Stimulated activated CD4-positive, alpha-beta T cell treated with anti-CD3 and anti-CD28 coated beads, Interleukin-1b, Interleukin-23, amount 100 ng/mL, for 4 hours (primary cell): ENCODE results near the gene SORCS2.

Experiments used
- DNase-seq, 2 donors: peaks; one replicate each; pipeline ENCODE4 v3.0.0-alpha.2; 2020; ENCODE audit warnings: low read depth in 2 of 2

Gene SORCS2

DNA sequence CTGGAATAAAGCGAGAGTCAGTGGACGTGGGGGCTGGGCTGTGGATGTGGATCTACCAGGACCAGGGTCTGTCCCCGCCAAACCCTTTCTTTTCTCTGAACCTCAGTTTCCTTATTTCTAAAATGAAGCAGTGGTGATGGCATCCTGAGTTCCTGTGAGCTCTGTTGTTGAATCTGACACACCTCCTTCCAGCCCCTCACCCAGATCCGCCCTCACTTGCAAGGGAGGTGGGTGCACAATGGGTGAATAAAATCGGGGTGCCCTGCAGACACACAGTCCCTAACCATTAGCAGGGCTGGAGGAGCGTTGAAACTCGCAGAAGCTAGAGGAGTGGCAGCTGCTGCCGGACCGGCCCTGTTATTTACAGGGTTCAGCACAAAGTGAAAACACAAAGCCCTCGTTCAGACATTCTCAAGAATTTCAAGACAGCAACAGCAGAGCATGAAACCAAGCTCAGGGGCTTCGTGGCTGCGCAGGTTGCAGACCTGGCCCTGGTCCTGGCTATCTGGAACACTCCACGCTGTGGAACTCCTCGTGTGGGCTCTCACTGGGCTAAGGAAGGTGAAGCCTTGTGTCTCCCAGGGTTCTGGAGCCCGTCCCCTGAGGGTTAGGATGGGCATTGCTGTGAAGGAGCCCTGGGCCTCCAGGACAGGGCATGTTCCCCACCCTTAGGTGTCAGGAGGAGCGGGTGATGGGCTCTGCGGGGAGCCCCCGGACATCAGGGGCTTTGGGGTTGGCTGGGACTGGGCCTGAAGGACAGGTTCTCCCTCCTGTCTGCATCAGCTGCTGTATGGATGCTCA lies 199.5 kb downstream of the SORCS2 start:
- no peak for DNase-seq

DNA sequence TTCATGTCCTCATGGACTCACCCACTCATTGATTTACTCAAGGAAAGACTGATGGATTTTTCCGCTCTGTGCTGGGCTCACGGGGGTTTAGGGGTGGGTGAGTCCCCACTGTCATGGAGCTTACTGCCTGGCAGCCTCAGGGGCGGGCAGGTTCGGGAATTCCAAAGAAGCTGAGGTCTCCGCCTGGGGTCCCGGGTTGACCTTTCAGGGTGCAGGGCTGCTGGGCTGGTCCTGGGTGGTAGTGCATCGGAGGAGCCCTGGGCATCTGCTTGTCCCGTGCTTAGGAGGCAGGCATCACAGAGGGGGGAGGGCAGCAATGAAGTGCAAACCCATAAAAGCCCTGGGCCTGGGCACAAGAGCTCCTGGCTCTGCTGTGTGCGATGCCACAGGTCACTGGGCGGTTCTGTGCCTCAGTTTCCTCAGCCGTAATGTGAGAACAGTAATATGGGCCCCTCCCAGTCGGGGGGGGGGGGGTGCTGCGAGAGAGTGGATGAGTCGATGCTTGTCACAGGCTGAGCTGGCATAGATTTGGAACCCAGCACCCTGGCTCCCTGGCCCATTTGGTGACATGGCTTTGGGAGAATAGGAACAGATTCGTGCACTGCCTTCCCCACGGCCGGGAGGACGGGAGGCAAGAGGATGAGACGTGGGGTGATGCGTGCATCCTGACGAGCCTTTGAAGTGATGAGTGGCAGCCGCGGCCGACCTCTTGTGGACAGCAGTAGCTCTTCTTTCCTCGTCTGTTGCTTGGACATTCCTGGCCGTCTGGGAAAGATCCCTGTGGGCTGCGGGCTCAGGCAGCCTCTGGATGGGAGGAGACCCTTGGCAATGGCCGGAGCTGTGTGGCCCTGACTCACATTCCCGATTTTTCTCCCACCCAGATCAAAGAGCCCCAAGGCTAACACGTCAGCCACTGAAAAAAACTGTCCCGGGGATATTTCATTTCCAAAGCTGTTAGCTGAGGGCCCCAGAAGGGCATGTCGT lies 200.4 kb downstream of the SORCS2 start:
- DNase-seq: no peak

DNA sequence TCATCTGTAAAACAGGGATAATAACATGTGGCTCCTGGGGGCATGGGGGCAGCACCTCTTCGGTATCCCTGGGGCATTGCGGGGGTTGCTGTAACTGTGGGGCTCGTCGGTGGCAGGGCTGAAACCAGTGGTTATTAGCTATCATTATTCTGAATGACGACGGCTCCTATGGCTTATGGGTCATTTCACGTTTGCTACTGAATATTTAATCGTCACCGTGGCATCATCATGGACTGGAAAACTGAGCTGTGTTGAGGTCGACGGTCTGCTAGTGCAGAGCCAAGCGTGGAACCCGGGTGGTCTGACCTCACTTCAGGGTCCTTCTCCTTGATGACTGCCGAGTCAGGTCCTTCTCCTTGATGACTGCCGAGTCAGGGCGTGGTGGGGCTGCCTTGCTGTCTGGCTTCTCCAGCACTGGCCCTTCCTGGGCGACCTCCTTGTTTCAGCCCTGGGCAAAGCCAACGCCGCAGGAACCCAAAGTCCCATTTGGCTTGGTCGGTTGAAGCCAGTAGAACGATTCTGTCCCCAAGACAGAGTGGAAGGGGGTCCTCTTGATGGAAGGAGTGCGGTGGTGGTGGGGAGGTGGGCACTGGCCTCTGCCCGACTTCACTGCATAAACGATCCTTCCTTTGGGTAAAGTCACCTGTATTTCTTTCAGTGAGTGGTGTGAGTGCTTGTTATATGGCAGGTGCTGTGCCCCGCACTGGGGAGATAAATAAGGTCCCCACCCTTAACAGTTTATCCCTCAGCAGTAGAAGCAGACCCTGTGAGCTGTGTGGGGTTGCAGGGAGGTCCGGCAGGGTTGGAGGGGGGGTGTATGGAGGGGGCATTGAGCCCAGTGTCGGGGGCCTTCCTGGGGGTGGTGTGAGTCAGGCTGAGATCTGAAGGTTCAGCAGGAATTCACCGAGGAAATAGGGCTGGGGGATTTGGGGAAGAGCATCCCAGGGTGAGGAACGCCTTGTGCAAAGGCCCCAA lies 201.6 kb downstream of the SORCS2 start:
- no peak for DNase-seq

DNA sequence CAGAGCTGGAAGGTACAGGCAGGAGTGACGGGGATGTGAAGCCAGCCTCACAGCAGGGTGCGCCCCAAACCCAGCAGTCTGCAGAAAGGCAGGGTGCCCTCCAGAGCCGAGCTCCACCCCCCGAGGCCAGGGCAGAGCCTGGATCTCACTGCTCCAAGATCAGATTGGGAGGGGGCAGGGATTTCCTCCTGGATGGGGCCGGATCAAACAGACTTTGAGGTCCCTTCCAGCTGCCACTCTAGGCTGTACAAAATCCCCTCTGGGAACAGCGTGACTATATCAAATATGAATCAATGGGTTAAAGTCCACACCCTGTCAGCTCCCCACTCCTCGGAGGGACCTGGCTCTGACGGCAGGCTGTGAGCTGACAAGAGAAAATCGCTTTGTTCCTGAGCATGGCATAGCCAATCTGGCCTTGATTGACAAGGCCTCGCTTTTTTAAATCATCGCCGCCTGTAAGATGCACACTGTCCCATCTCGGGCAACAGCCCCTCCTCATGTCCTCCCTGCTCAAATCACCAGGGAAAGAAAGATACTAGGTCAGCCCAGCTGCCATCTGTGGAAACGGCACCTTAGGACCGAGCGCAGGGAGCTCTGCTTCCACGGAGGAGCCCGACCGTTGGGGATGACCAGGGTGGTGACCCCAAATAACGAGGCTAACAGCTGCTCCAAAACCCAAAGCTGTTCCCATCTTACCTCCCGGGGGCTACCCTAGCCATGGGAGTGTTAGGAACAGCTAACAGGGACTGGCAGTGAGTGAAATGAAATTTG lies 202.5 kb downstream of the SORCS2 start:
- no peak for DNase-seq

DNA sequence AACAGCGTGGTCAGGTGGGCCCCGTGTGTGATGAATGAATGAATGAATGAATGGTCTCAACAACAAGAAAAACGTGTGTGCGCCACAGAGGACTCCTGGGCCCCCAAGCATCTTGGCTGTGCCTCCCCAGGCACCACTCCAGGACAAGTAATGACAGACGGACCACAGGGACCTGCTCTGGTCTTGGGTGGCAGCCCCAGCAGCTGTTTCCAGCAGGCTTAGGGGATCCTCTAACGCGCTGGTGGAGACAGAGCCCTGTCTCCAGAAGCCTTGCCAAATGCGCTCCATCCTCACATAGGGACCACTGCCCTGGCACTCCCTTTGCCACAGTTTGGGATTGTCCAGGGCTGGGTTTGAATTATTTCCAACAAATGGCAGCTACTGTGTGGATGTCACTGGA lies 203.3 kb downstream of the SORCS2 start:
- no peak for DNase-seq

DNA sequence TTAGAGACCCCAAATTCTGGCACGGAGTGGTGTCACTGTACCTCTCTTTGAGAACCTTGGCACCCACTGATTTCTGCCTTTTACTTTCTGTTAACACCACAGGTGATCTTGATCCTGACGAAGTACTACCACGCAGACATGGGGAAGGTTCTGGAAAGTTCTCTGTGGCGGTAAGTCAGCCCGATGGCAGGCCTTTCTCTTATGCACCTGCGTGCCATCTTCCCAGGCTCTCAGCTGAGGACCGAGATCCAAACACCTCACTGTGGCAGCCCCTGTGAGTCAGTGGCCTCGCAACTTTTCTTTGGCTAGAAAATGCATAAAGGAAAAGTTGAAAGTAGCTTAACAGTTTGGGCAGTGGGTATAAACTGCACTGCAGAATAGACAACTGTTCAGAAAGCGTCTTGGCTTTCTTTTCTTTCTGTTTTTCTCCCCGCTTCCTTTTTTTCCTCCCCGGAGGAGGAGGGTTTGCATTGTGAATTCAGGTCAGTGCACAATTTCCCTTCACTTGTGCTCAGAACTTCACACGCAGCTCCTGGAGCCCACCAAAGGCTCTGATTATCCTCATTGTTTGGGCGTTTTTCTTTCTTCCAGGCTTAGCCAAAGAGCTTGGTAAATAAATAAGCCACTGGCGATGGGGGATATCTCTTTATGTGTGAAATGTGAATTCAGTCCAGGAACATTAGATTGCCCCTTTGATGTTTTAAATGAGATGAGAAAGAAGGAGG lies 204.0 kb downstream of the SORCS2 start:
- DNase-seq: no peak

DNA sequence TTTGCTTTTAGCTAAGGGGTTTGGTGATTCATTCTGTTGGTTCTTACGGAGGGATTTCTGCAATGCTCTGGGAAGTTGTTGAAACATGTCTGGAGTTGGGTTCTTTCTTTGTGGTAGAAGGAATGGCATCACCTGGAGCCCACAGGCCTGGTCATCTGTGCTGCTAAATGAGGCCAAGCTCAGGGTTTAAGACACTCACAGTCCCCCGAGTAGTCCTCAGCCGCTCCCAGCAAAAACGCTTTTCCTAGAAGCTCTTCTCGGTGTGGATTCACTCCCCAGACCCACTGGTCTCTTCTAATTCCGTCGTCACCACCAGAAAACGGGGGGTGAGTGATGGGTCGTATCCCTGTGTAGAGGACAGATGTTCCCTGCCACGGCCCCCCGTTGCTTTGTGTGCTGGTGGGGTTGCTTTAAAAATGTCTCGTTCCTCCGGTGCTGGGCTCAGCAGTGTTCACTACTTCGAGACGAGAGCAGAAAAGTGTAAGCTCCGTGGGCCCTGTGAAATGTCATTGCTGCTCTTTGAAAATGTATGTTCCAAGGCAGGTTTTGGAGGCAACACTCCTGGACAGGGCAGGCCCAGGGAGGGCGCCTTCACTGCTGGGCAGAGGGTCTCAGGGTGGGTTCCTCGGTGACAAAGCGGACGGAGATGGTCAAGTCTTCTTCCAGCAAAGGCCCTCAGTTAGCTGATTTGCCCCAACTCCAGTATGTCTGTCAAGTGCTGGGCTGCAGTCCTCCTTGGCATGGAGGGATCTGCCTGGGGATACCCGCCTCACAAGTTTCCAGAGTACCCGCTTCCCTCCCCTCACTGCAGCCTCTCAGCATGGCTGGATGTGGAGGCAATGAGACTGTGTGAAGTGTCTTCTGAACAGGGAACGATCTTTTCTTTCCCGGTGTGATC lies 205.1 kb downstream of the SORCS2 start:
- no peak for DNase-seq

DNA sequence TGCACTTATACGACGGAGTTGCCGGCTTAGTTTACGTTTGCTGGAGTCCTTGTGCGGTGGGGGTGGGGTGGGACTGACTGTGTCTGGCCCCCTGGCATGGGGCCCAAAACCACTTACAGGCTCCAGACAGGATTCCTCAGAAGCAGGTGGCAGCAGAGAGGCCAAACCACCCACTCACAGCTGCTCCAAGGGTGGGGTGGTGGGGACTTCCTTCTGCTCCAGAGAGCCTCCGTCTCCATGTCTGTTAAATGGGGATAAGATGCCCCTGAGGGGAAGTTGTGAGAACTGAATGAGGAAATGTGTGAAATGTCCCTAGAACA lies 205.7 kb downstream of the SORCS2 start:
- DNase-seq: no peak

DNA sequence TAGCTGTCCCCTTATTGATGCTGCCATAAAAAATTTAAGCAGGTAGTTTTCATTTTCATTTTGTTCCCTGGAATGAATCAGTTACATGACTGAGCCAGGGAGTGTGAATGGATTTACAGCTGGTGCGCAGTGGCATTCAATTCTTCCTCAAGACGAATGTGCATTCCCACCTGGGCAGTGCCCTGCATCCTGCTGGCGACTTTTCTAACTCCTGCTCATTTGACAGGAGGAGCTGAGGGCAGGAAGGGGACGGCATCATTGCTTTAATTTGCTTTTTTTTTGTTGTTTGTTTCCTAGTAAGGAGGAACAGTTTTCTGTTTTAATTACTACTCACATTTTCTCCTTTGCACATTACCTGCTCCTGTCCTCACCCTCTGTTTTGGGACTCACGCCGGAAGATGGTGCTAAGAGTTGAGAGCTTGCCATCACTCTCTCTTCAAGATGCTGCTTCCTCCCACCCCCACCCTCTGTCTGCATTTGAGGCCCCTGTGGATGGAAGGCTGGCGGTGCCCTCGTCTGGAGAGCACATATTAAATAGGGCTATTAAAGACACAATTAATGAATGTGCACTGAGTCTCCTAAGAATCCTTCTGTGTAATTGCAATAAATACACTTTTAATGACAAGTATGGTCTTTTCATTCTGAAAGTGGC lies 206.6 kb downstream of the SORCS2 start:
- no peak for DNase-seq

DNA sequence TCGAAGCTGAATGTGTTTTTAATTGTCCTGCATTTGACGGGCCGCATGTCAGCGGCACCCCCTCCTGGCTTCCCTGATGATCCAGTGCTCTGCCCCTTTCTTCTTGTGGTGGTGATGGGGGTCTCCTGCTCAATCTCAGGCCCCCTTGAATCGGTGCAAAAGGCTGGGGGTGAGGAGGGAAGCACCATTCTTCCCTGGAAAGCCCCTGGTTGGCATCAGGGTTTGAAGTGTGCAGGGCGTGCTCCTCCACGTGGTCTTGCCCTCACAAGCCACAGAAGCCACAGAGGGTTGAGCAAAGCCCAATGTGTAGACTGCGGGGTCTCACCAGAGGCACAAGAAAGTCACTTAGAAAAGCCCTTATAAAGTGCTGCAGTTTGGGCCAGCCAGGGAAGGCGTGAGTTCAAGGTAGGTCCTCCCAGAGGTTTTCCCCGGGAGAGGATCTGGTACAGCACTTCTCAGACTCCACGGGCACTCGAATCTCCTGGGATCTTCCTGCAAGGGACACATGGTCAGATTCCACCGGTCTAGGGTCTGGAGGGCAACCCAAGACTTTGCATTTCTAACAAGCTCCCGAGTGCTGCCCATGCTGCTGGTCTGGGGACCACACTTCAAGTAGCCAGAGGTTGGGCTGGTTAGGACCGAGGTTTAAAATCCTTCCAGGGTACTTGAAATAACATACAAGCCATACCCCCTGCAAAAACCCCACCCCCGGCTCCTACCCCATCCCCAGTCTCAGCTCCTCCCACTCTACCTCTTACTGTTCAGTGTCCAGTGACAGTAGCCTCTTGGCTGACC lies 207.3 kb downstream of the SORCS2 start:
- no peak for DNase-seq

DNA sequence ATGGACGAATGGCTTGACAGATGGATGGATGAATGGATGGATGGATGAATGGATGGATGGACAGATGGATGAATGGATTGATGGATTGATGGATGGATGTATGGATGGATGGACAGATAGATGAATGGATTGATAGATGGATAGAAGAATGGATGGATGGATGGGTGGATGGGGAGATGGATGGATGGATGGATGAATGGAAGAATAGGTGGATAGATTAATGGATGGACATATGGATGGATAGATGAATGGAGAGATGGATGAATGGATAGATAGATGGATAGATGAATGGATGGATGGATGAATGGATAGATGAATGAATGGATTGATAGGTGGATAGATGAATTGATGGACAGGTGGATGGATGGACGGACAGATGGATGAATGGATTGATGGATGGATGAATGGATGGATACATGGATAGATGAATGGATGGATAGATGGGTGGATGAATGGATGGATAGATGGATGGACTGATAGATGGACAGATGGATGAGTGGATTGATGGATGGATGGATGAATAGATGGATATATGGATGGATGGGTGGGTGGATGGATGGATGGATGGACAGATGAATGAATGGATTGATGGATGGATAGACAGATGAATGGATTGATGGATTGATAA lies 208.4 kb downstream of the SORCS2 start:
- DNase-seq: no peak

DNA sequence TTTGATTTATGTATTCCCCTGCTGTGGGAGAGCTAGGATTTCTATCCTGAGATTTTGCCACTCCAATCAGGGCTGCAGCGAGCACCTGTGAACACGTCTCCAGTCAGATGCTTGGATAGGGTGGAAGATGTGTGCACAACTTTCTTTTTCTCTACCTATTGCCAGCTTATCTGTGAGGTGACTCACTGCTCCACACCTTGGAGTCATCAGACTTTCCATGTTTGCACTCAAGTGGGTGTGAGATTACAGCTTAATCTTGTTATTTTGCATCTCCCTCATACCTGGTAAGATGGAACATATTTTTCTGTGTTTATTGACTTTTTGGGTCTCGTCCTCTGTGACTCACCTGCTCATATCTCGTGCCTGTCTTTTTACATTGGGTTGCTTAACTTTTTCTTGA lies 210.2 kb downstream of the SORCS2 start:
- no peak for DNase-seq

DNA sequence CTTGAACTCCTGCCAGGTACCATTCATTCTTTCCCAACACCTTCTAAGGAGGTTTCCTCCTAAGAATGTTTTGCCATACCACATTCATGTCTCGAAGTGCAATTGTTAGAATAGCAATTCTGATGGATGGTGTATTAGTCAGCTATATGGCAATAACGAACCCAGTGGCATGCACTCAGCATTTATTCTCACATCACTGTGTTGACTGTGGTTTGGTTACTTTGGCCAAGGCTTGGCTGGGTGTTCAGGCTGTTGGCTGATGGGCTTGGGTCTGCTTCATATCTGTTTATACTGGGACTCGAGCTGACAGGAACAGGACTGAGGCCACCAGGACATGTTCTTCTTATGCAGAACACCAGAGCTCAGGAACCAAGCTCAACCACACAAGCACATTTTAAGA lies 210.7 kb downstream of the SORCS2 start:
- DNase-seq: no peak

DNA sequence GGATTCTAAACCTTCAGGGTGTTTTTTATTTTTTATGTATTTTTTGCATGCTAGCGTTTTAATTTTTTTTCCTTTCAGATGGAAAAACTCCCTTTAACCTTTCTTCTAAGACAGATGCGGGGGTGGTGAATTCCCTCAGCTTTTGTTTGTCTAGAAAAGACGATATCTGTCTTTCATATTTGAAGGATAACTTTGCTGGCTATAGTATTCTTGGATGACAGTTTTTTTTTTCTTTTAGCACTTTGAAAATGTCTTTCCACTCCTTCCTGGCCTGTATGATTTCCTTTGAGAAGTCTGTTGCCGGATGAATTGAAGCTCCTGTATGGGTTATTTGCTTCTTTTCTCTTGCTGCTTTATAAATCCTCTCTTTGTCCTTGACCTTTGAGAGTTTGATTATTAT lies 215.8 kb downstream of the SORCS2 start:
- no peak for DNase-seq

DNA sequence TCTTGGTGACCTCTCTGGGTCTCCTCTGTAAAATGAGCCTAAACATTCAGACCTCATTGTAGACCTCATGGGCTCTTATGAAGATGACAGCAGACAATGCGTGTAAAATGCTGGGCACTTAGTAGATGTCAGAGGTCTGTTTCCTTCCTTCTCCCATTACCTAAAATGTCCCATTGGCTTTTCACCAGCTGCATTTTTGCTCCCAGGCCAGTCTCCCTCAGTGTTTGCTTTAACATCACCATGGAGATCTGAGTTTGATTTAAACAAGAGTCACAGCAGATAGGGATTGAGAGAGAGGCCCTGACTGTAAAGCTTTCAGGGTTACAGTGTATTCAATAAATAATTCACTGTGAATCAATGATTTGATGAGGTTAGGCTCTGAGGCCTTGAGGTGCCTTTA lies 218.1 kb downstream of the SORCS2 start:
- DNase-seq: no peak

DNA sequence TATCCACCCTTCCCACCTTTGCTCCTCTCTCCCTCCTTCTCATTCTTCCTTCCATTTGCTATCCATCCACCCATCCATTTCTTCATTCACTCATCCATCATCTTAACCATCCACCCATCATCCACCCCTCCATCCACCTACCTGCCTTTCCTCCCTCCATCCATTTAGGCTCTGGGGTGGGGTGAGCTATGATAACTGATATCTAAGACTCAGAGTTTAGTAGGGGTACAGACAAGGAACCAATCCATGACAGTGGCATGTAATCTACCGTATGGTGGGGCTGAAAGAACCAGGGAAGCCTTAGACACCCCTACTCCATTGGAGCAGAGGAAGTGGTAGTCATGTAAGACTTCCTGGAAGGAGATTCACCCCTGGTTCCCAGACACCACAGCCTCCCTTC lies 219.2 kb downstream of the SORCS2 start:
- DNase-seq: no peak

DNA sequence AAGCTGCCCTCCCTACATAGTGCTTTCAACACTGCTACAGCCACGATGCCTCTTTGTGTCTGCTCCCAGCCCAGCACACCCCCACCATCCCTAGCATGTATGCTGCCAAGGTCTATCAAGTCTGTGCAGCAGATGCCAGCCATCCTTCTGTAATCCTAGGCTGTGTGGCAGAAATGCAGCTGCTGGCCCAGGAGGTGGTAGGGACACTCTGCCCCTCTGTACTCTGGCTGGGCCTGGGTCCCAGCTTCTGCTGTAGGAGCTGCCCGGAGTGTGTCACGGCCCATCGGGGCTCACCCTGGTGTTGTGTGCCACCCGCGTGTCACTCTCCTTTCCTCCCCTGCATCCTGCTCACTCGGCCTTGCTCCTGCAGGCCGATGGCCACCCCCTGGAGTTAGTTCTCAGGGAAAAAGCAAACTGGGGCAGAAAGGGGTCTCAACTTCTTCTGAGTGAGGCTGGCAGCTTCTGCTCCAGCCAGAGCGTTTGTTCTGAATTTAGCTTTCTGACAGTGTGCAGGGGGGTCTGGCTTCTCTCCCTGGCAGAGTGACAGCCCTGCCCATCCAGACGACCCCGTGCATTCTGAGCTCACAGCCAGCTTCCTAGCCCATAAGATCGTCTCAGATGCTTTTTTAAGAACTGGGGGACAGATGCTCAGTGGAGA lies 219.7 kb downstream of the SORCS2 start:
- no peak for DNase-seq
